ENCODE results near the gene ZNF385D.

DNA sequence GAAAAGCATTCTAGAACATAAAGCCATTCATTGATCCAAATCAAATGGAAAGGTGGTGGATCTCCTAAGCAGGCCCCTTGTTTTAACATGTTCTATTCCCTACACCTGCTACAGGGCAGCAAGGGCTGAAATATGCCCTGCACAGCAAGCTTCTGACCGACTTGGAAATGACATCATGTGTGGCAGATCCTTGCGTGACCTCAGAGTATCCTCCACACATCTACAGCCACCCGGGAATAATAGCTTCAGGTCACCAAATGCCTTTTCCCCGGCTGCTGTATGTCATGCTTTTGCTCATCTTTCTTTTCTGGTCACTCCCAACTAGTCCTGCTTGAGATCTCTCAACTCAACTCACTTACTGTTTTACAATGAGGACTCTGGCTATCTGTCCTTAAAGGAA lies 158.2 kb downstream of the ZNF385D start:
- TF ChIP-seq, protein P1, sequence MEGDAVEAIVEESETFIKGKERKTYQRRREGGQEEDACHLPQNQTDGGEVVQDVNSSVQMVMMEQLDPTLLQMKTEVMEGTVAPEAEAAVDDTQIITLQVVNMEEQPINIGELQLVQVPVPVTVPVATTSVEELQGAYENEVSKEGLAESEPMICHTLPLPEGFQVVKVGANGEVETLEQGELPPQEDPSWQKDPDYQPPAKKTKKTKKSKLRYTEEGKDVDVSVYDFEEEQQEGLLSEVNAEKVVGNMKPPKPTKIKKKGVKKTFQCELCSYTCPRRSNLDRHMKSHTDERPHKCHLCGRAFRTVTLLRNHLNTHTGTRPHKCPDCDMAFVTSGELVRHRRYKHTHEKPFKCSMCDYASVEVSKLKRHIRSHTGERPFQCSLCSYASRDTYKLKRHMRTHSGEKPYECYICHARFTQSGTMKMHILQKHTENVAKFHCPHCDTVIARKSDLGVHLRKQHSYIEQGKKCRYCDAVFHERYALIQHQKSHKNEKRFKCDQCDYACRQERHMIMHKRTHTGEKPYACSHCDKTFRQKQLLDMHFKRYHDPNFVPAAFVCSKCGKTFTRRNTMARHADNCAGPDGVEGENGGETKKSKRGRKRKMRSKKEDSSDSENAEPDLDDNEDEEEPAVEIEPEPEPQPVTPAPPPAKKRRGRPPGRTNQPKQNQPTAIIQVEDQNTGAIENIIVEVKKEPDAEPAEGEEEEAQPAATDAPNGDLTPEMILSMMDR (IDR thresholded peaks at IDR 0.05) = no peak
- no peak for TF ChIP-seq POLR2A (IDR thresholded peaks at IDR 0.05)

Data from uterus (tissue), 2 donors.